Stimulated activated CD8-positive, alpha-beta memory T cell treated with anti-CD3 and anti-CD28 coated beads, Interleukin-15, amount 100 ng/mL, for 1 hour (primary cell): ENCODE measurements around the gene RTL3.

Experiments used
- DNase-seq: peaks from one replicate; pipeline ENCODE4 v3.0.0-alpha.2; 2020; ENCODE audit warnings: low read depth

Gene RTL3

GRCh38 chrX:78619834-78620233 is 39.3 kb downstream of the RTL3 start:
- no peak for DNase-seq

GRCh38 chrX:78618987-78619386 is 40.1 kb downstream of the RTL3 start:
- no peak for DNase-seq

DNA sequence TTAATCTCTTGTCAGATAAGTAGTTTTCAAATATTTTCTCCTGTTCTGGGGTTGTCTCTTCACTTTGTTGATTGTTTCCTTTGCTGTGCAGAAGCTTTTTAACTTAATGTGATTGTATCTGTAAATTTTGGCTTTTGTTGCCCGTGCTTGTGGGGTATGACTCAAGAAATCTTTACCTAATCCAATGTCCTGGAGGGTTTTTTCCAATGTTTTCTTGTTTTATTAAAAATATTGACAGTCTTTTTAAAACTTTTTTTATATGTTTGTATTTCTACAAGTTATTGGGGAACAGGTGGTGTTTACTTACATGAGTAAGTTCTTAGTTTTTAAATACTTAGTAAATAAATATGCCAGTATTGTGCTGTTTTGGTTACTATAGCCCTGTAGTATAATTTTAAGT is 44.9 kb downstream of the RTL3 start:
- DNase-seq, result no peak
